ENCODE data around the gene ICE2.

DNA sequence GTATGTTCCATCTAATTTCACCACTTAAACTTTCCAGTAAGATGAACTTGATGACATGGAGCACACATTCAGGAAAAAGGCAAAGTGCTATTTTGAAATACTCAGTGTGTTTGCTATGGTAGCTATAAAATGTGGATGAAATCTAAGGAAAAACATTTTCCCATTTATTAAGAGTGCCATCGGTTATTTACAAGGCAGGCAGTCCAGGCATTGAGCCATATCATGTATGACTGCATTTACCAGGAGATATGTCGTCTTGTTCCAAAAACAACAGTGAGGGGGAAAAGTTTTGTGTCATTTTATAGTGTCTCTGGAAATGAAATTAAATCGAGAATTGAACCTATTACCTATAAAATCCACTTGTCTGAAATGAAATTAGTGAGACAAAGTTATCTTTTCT, 94.9 kb downstream of the ICE2 start:
- TF ChIP-seq, protein P1, sequence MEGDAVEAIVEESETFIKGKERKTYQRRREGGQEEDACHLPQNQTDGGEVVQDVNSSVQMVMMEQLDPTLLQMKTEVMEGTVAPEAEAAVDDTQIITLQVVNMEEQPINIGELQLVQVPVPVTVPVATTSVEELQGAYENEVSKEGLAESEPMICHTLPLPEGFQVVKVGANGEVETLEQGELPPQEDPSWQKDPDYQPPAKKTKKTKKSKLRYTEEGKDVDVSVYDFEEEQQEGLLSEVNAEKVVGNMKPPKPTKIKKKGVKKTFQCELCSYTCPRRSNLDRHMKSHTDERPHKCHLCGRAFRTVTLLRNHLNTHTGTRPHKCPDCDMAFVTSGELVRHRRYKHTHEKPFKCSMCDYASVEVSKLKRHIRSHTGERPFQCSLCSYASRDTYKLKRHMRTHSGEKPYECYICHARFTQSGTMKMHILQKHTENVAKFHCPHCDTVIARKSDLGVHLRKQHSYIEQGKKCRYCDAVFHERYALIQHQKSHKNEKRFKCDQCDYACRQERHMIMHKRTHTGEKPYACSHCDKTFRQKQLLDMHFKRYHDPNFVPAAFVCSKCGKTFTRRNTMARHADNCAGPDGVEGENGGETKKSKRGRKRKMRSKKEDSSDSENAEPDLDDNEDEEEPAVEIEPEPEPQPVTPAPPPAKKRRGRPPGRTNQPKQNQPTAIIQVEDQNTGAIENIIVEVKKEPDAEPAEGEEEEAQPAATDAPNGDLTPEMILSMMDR (conservative IDR thresholded peaks at IDR 0.05; ENCODE audit: low read depth, low read length) = no peak
- no peak for TF ChIP-seq EZH2 (IDR thresholded peaks at IDR 0.05; ENCODE audit: borderline replicate concordance, low read depth, low read length, poor library complexity, severe bottlenecking)
